GM19455 (cell line): ENCODE results near the gene AFF4.
A peak's percentile ranks its signal among the peaks of the same experiment; 100 is the strongest.

Source experiments
- ATAC-seq: cut with Tn5 transposase; IDR thresholded peaks from one replicate; pipeline ENCODE4 v1.9.1; 2021; ENCODE audit not compliant: unreplicated experiment

Gene AFF4

GRCh38 chr5:132887283-132887682 lies 76.2 kb downstream of the AFF4 start:
- no peak for ATAC-seq

DNA sequence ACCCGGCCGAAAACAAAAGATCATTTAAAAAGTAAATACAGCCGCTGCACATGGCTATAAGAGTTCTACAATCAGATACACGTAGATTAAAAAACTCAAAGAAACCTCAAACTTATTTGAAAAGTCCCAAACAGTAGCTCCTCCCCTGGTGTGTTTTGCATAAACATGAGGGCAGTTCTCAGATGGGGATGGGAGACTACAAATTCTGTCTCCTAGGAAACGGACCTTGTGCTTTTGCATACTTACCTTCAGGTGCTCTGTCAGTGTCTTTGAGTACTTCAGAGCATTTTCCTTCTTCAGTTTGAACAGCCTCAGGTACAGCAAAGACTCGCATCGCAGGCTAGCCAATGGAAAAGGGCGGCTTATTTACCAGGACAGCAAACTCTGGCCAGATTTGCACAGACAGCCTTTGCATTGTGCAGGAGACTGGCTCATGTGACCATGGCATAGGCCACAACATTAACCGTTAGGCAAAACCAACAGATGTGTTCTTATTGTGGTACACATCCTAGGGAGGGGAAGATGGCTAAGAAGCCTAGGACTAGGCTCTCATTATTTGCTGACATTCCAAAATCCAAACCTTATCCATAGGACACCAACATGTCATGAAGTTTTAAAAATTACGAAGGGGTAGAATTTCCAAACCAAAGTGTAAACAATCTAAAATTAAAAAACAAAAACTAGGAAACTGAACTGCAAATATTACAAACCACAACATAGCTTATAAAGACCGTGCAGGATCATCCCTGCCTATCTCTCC lies 77.2 kb downstream of the AFF4 start:
- no peak for ATAC-seq

GRCh38 chr5:132884548-132884947 lies 78.9 kb downstream of the AFF4 start:
- no peak for ATAC-seq

DNA sequence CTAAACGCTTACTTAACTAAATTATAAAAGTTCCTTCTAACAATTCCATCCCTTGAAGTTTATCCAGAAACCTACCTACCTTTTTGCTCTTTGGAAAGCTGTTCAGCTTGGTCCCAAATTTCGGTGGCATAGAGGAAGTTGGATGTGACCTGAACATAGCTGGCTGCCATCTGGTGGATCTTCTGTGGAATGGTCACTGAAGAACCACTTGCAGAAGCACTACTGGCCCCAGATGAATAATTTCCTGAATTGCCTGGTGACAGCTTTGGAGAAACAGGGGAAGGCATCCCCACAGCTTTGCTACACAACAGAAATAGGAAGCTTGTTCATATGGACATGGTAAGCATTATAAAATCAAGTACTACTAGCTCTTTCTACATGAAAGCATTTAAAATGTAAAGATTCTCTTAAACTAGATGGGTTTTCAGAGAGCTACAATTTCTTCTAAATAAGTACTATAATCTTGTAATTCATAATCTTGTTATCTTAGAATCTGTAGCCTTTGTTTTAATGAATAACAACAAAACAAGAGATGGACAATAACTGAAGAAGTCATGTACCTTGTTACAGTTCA lies 80.1 kb downstream of the AFF4 start:
- ATAC-seq = no peak

GRCh38 chr5:132877938-132878337 lies 85.5 kb downstream of the AFF4 start:
- no peak for ATAC-seq

DNA sequence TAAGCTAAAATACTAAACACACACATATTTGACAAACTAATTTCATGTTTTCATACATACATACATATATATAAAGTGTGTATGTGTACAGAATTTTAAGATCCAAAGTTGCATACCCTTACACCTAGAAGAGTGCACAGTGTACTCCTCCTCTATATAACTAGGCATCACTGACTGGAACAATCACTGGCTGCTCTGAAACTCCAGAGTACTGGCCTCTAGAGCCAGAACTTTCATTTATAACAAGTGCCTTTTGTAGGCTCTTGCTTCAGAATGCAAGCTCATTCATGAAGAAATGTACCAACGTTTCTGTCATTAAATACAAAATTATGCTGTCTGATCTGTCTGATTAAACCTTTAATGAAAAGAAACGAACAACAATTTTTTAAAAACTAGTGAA lies 86.0 kb downstream of the AFF4 start:
- ATAC-seq = no peak

DNA sequence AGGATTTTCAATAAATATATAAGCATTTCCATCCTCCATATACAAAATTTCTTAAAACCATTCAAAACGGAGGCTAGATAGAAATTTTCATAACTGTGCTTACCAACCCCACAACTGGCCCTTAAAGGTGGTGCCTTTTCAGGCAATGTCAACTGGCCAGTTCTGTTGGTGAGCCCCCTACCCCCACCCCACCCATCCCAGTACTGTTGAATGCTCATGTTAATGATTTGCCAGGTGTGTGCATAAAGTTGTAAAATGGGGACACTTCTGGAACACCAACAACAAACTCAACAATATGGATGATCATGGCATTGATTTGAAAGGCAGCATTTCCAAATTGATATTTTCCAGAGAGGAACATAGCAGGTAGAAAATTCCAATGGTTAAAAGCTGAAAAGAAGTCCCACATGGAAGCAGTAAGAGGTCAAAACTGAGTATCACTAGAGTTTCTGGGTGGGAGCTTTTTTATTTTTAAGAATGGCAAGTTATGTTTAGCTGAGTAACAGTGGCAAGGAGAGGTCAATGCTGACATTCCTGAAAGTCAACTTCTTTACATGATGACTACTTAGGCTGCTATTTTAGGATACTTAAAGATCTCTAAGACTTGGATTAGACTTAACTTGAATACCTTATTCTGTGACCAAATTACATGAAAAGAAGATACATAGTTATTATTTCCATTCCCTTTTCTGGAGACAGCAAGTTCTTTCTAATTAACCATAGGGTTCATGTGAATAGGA lies 87.2 kb downstream of the AFF4 start:
- ATAC-seq = no peak

DNA sequence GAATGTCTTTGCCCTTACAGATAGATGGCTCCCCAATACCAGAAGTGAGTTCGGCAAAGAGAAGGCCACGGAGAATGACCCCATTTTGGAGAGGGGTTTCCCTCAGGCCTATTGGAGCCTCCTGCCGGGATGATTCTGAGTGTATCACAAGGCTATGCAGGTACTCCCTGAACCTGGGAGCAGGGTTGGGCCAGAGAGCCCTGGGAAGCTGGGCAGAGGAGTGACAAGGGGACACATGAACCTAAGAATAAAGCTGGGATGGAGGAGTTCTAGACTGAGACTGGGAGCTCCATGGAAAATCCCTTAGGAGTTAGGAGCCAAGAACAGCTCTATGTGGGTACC lies 89.5 kb downstream of the AFF4 start:
- ATAC-seq = no peak

GRCh38 chr5:132873119-132873929 lies 90.1 kb downstream of the AFF4 start, which contains the start of gene LEAP2:
Gene LEAP2 (plus strand): TSS chr5:132873668. CDS start chr5:132873695, 27 bp downstream.
- ATAC-seq = no peak

- no peak for ATAC-seq
Measured at GRCh38 chr5:132872788-132873118, 90.7 kb downstream of the AFF4 start.

DNA sequence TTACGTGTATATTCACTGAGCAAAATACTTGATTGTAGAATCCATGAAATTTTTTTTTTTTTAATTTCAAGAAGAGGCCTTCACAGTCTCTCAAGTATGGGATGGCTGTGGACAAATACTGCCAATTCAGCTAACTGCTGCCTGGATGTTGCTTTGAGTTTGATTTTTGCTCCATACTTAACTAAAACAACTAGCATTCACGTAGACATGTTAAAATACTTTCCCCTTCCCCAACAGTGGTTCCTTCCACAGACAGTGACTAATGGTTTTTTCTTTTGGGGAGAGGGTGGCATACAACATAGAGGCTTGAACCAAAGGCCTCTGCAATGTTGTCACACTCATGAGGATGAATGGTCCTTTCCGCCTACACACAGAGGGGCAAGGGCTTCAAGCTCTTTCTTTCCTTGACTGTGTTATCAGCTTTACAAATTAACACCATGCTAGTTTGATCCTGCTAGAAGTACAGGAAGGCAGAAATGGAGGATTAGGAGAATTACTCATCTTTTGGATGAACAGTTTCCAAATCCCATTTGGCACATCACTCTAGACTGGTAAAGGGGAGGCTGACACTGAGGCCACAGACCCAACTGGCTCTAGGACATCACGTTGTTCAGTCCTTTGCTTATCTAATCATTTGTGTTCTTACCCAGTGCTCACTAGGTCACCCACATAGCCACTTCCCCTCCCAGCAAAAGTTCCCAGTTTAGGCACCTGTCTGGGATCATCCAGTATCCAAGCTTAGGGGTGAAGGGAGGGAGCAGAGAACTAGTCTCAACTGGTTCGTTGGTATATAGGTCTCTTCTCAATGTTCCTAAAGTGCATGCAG lies 91.8 kb downstream of the AFF4 start:
- ATAC-seq = no peak

- no peak for ATAC-seq
Measured at GRCh38 chr5:132870801-132871200, 92.6 kb downstream of the AFF4 start.

GRCh38 chr5:132868754-132869153 lies 94.7 kb downstream of the AFF4 start:
- ATAC-seq = no peak

GRCh38 chr5:132867046-132867451 lies 96.4 kb downstream of the AFF4 start:
- peak; percentile 24 for ATAC-seq

- ATAC-seq = peak; percentile 98
Measured at GRCh38 chr5:132866342-132867045, 96.9 kb downstream of the AFF4 start, which contains the start of the genes GDF9 and UQCRQ. Gene GDF9 (minus strand): TSS chr5:132866469. CDS start chr5:132864533, 1,936 bp downstream. Gene UQCRQ (plus strand): TSS chr5:132866642. CDS start chr5:132866882, 240 bp downstream.

- ATAC-seq = peak; percentile 32
Measured at GRCh38 chr5:132865668-132866341, 97.6 kb downstream of the AFF4 start.

DNA sequence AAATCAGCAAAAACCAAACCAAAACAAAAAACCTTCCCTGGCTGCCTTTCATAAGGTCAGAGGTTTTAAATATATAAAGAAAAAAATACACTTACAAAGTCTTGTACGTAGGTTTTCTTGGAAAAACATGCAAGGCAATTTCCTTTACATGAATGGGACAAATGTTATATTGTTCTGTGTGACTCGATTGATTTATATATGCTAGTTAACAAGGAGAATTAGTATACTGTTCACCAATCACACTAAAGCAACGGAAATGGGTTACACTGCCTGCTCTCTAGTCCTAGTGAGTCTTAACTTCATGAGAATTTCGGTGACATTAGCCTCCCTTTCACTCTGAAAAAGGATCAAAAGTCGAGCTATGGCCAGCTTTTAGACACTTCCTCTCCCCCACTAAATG lies 102.7 kb downstream of the AFF4 start:
- ATAC-seq = no peak

GRCh38 chr5:132859889-132860437 lies 103.5 kb downstream of the AFF4 start:
- ATAC-seq = no peak

- no peak for ATAC-seq
Measured at GRCh38 chr5:132856011-132856410, 107.4 kb downstream of the AFF4 start.
